Kidney tubule cell (primary cell): ENCODE data around the gene CCDC57.

Source experiments
- DNase-seq: peaks from one replicate; pipeline ENCODE4 v3.0.0-alpha.2; 2018; ENCODE audit warnings: low spot score

CCDC57 gene

DNA sequence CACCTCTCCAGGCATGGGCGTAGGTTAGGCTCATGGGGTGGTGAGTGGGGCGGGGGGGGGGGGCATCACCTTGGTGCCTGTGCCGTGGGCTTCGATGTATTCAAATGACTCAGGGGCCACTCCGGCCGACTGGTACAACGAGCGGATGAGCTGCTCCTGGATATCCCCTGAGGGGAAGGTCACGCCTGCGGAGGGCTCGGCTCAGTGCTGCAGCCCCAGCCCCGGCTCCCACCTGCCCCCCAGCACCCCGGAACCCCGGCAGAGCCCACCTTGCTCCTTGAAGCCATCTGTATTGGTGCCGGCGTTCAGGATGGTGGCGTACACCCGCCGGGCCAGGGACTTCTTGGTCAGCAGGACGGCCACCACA, 120.0 kb downstream of the CCDC57 start:
- DNase-seq: no peak

DNA sequence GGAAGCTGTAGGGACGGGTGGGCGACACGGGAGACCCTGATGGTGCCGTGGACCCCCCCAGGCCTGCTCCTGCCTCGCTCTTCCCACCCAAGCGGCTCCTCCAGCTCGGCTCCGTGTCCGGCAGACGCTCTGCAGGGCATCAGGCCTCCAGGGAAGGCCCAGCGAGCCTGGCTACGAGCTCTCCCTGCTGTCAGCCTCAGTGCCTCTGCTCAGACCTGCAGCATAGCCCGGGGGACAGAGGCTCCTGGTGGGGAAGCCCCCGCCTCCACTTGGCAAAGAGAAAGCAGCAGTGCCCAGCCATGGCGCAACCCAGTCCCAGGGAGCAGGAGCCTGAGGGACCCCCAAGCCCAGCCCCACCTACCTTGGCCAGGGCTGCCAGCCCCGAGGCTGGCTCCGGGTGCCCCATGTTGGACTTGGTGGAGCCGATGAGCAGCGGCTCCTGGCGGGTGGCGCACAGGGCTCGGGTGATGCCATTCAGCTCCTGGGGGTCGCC, 120.5 kb downstream of the CCDC57 start:
- no peak for DNase-seq

DNA sequence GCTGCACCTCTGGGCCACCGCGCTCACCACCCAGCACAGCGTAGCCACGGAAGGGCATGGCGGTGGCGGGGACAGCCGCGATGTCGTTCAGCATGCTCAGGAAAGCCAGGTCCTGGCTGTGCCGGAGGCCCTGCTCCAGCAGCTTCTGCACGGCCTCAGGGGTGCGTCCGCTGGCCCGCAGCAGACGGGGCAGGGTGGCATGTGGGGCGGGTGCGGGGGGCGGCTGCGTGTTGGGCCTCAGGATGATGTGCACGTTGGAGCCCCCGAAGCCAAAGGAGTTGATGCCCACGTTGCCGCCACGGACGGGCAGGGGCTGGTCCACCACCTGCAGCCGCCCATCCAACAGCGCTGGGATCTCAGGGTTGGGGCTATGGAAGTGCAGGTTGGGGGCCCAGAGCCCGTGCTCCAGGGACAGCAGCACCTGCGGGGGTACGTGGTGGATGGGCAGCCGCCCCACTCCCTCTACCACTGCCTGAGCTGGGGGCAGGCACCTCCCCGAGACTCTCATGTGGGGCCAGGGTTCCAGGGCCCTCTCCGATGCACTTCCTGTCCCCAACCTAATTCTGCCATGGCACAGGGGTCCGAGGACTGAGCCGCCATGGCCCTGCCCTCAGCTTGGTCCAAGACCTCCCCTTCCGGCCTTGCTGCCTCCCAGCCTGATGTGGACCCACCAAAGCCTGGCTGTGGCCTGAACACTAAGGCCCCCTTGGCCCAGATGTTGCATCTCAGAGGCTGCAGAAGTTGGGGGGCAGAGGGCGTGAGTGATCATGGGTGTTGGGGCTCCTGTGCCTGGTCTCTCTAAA, 121.2 kb downstream of the CCDC57 start:
- no peak for DNase-seq

DNA sequence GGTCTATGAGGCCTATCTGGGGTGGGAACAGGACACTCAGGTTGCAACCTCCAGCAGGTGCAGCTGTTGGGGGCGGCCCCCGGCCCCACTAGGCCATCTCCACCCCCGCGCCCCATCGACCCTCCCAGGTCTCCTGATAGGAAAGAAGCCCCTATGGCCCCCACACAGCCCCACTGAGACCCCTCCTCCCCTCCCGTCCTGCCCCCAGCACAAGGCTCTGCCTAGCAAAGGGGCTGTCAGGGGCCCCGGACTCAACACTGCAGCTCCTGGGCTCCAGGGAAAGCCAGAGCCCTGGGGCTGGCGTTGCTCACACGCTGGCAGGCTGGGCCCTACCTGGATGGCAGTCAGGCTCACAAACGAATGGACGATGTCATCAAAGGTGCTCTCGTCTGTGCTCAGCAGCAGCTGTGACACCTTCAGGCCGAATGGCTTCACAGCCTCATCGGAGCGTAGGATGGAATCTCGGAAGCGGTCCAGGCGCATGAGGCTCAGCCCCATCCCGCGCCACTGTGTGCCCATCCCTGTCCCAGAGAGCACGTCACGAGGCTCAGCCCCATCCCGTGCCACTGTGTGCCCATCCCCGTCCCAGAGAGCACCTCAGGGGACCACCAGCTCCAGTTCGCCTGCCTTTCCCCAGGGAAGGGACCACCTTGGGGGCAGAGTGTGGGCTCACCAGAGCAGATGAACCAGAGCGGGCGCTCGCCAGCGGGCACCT, 121.9 kb downstream of the CCDC57 start:
- DNase-seq: no peak

DNA sequence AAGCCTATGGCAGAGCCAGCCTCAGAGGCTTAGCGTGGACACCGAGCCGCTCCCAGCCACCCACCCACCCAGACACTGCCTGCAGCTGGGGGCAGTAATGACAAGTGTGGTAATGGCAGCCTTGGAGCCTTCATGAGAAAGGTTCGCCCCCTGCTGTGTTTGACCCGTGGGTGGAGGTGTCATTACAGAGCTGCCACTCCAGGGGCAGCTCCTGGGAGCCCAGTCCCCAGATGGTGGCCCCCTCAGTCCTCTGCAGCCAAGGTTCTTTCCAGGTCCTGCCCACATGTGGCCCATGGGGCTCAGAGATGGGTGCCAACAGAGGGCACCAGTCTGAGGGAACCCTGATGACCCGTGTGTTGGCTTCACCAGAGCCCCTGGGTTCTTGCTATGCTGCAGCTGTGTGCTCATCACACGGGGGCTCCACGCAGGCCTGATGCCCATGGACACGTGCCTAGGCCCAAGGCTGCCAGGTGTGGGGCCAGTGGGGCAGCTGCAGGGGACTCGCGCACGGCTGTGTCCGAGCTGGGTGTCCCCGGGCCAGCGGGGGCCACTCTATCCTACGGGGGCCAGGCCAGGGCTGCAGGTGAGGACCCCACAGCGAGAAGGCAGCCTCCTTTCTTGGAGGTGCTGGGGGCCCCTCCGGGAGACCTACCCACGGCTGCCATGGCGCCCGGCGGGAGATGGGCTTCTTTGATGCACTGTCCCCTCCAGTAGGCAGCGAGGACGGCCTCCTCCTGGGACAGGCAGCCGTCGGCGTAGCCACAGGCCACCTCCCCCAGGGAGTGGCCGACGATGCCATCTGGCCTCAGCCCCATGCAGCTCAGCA, 122.7 kb downstream of the CCDC57 start:
- no peak for DNase-seq

DNA sequence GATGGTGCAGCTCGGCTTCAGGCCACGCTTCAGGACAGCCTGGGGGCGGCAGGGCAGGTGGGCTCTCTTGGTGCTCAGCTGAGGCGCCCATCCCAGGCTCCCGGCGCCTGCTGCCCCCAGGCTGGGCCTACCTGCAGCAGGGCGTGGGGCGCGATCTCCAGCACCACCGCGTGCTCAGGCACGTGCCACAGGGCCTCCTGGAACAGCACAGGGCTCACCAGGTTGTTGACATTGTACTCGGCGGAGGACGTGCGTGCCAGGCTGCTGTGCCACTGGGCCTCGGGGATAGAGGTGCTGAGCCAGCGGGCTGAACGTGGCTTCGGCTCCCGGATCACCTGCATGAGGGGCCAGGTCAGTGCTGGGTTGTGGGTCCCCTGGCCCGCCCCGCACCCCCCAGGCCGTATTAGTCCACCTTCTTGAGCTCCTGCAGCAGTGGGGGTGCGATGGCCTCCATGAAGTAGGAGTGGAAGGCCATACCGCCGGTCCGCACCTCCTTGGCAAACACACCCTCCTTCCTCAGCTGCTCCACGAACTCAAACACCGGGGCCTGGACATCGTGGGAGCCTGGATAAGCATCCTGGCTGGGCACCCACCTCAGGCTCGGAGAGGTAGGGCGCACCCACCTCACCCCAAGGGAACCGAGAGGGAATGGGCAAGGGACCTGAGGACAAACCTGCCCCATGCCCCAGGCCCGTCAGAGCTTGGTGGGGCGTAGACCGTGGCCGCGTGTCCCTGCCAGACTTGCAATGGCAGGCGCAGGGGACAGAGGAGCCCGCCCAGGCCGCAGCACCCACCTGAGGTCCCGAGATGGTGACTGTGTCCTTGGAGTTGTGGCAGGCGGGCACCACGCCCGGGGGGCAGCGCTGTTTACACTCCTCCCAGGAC, 123.6 kb downstream of the CCDC57 start:
- no peak for DNase-seq

DNA sequence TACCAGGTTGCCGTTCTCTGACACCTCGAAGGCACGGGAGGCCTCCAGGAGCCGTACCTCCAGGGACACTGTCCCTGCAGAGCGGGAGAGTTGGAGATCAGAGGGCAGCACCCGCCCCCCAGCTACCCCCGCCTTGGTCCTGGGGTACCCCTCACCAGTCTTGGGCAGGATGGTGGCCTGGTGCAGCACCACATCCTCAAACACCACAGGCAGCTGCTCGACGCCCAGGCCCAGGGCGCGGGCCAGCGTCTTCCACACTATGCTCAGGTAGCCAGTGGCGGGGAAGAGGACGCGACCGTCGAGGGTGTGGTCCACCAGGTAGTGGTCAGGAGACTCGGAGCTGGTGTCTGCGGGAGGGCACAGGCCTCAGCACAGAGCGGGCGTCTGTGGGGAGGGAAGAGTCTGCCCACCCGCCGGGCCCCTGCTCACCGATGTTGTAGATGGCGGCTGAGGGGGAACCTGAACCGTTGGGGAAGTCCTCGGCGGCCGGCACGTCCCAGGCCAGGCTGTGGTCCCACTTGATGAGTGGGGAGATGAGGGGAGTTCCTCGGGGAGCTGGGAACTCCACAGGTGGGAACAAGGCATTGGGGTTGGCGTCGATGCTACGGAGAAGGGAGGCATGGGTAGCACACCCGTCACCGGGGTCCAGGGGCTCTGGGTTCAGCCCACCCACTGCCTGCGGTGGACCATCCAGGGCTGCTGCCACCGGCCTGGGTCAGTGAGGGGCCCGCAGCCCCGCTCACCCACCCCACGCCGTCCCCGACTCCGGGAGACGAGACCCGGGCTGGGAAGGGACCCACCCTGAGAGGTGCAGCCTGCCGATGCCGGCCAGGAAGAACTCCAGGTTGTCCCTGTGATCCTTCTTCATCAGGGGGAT, 124.4 kb downstream of the CCDC57 start:
- DNase-seq: no peak

DNA sequence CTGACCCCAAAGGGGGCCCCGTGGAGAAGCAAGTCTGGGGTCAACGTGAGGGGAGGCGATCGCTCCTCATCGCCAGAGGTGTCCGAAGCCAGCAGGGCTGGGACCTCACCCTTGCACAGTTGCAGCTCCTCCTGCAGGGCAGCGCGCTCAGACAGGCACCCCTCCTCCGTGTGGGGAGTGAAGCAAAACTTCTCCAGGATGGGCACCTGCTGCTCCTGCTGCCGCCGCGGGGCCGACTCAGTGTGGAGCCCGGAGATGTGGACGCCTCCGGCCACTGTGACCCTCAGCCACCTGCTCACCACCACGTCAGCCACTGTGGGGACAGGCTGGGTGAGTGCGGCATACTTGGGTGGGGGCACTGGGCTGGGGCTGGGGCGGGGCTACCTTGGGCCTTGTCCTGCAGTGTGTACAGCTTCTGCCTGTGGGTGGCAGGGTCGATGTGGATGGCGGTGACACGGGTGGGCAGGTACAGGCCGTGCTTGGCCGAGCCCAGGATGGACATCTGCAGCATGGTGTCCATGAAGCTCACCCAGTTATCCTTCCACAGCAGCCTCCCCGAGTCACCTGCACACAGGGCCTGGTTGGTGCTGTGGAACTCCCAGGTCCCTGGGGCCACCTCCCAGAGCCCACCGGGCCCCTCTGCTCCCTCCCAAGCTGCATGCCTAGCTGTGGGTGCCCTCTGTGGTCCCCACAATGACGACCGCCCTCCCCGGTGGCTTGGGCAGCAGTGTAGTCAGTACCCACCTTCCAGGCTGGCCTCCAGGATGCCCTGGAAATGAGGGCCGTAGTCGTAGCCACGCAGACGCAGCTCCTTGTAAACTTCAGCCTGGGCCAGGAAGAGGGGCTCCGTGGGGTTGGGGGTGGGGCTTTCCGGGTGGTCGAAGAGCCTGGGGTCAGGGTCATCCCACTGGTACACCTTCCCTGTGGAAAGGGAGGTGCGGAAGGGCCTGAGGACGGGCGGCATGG, 125.4 kb downstream of the CCDC57 start:
- DNase-seq: no peak

DNA sequence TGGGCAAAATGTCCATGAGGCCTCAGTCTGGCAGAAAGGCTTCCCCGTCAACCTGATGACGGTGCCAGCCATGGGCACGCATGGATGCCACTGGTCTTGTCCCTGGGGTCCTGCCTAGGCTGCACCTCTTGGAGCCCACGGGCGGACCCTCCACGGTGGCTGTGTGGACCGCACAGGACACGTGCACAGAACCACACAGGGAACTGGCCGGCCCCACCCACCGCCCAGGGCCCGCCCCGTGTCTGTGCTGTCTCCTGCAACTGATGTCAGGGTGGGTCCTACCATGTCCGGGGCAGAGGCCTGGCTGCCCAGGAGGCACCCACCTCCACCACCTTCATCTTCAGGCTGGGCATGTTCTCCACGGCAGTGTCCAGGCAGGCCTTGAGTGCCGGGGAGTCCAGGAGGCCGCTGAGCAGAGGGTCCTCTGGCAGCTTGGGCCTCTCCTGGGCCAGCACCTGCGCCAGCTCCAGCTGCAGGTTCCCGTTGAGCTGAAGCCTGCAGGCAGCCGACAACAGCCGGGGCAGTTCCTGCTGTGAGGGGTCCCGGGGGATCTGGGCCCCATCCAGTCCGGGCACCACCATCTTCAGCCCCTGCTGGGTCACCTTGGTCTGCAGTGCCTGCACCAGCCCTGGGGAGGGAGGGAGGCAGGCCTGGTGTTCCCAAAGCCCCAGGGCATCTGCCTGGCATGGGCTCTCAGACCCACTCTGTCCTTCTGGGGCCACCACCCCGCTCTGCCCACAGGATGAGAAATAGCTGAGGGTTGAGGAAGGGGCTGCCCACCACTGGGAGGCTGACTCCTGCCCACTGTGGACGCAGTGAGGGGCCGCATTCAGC, 126.5 kb downstream of the CCDC57 start:
- DNase-seq: no peak

DNA sequence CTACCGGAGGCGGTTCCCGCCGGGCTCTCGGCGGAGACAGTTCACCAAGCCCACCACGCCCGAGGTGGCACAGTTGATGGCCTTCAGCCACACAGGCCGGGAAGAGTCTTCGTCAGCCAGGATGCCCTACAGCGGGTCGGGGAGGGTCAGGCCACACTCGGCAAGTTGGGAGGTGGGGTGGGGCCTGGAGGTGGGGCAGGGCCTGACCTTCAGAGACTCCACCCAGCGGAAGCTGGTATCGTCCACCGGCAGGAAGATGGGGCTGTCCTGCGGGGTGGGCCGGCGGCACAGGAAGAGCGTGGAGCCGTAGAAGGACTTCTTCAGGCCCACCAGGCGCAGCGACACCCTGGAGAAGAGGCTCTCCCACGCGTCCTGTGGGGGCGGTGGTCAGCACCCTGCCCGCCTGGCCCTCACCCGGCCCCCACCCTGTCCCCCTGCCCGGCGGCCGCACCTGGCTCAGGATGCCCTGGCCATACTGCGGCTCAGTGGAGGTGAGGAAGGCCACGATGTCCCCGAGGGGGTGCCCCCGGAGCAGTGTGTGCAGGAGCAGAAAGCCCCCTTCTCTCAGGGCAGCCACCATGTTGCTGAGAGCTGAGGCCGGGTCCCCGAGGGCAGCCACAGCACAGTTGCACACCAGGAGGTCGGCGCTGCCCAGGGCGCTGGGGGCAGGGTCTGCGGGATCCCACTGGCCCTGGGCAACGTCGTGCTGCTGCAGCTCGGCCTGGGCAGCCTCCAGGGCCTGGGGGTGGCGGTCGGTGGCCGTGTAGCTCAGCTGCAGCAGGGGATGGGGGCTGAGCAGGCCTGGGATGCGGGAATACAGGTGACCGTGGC, 127.4 kb downstream of the CCDC57 start:
- DNase-seq: no peak

DNA sequence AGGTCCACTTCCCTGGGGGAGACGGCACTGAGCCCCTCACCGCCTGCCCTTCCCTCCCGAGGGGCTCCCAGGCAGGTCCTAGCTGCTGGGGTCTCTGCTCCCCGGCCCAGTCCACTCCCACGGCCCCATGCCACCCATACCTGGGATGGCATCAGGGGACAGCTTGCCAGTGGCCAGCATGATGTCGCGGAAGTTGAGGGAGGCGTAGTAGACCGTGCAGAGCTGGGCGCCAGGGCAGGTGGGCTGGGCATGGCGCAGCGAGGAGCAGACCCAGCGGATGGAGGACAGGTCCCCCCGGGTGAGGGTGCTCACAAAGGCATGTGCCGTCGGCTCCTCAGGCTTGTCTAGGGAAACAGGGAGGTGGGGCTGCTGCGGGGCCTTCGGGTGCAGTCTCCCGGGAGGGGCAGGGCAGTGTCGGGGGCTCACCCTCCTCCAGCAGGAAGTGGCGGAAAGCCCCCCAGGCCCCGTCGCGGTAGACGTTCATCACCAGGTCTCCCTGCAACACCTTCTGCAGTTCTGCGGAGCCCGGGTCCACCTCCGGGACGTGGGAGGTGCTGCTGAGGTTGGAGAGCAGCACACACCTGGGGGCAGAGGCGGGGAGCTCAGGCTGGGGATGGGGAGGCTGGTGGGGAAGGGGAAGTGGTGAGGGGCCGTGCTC, 128.1 kb downstream of the CCDC57 start:
- no peak for DNase-seq

DNA sequence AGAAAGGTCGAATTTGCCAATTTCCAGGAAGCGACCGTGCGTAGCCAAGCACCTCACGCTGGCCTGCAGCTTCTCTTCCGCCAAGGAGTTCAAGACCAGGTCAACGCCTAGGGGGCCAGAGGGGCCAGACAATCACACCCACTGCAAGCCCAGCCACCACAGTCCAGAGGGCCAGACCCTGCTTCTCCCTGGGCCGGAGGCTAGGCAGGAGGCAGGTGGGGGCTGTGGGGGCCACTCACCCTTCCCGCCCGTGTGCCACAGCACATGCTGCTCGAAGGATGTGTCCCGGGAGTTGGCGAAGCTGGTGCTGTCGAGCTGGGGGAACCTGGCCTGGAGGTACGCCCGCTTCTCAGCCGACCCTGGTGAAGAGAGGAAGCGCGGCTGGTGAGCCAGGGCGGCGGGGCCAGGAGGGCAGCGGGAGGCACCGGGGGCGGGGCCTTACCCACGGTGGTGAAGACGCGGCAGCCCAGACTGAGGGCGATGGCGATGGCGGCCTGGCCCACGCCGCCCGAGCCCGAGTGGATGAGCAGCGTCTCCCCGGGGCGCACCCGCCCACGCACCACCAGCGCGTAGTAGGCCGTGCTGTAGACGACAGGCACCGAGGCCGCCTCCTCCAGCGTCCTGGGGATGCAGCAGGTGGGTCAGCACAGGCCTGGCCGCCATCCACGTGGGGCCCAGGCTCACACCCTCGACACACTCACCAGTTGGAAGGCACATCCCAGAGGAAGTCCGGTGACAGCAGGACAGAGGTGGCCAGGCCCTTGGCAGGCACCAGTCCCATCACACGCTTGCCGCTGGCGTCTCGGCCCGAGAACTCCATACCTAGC, 128.9 kb downstream of the CCDC57 start:
- no peak for DNase-seq

DNA sequence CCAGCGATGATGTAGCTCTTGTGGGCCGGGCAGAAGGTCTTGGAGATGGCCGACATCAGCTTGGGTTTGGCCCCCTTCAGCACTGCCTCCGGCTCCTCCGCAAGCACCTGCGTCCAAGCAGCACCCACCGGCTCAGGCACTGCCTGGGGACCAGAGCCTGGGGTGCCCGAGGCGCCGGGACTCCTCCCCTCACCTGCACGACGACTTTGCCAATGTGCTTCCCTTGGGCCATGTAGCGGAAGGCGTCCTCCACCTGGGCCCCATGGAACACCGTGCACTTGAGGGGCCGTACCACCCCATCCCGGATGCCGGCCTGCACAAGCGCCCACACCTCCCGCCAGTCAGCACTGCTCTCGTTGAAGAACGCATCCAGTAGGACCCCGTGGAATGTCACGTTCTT, 129.6 kb downstream of the CCDC57 start:
- DNase-seq: no peak

DNA sequence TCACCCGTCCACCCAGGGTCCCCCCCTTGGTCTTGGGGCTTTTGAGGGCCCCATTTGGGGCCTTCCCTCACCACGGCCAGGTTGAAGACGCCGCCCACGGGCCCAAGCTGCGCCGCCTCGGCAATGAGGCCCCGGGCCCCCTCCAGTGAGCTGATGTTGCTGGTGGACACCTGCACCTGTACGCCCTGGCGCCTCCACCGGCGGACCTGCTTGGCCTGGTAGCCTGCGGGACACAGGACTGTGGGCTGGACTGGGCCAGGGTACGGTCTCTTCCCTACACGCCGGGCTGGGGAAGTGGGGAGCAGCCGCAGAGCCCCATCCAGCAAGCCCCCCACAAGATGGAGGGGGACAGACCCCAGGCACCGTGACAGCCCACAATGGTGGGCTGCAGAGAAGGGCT, 130.2 kb downstream of the CCDC57 start:
- no peak for DNase-seq

DNA sequence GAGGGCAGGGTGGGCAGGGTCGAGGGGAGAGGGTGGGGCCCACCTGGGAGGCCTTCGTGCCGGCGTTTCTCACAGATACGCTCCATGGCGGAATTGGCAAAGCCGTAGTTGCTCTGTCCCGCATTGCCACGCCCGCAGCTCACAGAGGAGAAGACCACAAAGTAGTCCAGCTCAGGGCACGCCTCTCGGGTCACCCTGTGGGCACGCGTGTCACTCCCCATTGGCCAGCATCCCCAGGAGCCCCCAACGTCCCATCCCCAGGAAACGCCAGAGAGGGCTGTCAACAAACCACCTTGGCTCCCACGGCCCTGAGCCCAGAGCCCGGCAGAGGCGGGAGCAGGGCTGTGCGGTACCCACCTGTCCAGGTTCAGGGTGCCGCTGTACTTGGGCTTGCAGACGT, 130.7 kb downstream of the CCDC57 start:
- DNase-seq: no peak

DNA sequence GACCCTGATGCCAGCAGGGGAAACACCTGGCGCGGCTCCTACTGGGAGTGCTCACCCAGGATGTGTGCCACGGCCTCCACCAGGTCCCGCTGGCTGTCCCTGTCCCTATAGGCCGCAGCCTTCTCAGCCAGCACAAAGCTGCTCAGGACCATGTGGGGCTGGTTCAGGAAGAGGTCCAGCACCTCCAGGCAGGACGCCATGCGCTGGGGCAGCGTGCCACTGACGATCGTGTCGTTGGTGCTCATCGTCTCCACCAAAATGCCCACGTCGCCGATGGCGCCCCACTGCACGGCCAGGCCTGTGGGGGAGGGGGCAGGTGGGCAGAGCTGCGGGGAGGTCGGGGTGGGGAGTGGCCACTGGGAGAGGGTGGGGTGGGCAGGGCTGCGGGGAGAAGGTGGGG, 131.1 kb downstream of the CCDC57 start:
- DNase-seq: no peak
